Measurements from ENCODE around the gene MOB3B. TPM values are rescaled to one million over a fixed set of nuclear protein-coding genes. Genes with fewer than 3 reads are reported as not detected.

The MOB3B gene
- total RNA-seq, 2 experiments from 2014 or later, result 0.29 to 0.70 TPM

DNA sequence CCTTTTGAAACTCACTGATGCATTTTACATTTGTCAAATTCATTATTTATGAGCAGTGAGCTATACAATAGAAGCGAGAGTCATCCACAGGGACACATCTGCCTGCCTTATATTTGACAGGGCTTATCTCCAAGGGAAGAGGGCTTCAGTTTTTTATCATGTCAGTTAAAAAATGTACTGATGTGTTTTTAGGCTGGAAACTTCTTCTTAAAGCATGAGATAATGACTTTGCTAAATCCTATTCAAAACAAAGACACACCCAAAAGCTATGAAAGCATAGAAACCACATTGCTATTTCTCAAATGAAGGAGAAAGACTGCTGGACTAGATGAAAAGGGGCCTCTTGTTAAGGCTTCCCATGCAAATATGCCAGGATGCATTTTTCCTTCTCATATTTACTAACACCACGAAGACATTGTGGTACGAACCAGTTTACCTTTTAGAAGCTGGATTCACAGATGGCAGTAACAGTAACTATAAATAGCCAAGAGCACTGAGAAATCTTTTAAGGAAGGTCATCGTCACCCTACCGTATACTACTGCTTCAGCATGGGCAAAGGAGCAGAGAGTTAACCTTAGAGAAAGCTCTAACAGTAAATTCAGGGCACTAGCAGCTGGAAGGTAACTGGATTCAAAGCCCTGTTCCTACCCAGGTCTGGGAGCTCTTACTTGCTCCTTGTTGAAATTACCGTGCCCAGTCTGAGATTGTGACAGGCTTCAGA lies 91.8 kb downstream of the MOB3B start:
- ATAC-seq (no peak), DNase-seq (no peak)
- CTCF ChIA-PET, result interaction anchor here (0.8 kb wide), 1 partner anchor 122 kb away, joined by 3 read pairs; no protein-coding TSS in a partner anchor
- H3K27me3 Mint-ChIP-seq, result peaks cover 7% of the 10 kb centered on the region
- H3K4me1 Mint-ChIP-seq, result peaks cover 9% of the 10 kb centered on the region
- no peaks in the 10 kb centered on the region for H3K9me3 Mint-ChIP-seq (ENCODE audit: low read depth)
- peaks cover 1% of the 10 kb centered on the region for H3K36me3 Mint-ChIP-seq
- H3K27ac Mint-ChIP-seq, result no peak overlapping the region
- H3K4me3 Mint-ChIP-seq, result no peak overlapping the region

DNA sequence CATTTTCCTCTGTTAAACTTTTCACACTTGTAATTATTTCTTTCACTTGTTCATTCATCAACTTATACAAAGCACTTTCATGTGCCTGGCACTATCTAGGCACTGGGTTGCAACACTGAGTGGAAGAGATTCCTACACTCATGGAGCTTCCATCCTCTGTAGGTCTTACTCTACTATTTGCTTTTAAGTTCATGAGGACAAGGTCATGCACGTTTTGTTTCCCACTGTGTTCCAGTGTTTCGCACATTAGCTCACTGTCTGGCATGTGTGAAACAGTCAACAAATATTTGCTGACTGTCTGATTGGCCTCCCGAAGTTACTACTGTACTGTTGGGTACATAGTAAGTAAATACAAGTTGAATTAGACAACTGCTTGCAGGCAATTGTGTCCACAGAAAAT lies 93.4 kb downstream of the MOB3B start:
- H3K9me3 Mint-ChIP-seq (ENCODE audit: low read depth), result no peaks in the 10 kb centered on the region
- peaks cover 7% of the 10 kb centered on the region for H3K27me3 Mint-ChIP-seq
- no peak overlapping the region for H3K4me3 Mint-ChIP-seq
- peaks cover 10% of the 10 kb centered on the region for H3K4me1 Mint-ChIP-seq
- no peak for ATAC-seq
- H3K27ac Mint-ChIP-seq, result no peak overlapping the region
- H3K36me3 Mint-ChIP-seq, result peaks cover 3% of the 10 kb centered on the region
- CTCF ChIA-PET, result interaction anchor here (0.6 kb wide), 1 partner anchor 78 kb away, joined by 3 read pairs; no protein-coding TSS in a partner anchor
- no peak for DNase-seq

DNA sequence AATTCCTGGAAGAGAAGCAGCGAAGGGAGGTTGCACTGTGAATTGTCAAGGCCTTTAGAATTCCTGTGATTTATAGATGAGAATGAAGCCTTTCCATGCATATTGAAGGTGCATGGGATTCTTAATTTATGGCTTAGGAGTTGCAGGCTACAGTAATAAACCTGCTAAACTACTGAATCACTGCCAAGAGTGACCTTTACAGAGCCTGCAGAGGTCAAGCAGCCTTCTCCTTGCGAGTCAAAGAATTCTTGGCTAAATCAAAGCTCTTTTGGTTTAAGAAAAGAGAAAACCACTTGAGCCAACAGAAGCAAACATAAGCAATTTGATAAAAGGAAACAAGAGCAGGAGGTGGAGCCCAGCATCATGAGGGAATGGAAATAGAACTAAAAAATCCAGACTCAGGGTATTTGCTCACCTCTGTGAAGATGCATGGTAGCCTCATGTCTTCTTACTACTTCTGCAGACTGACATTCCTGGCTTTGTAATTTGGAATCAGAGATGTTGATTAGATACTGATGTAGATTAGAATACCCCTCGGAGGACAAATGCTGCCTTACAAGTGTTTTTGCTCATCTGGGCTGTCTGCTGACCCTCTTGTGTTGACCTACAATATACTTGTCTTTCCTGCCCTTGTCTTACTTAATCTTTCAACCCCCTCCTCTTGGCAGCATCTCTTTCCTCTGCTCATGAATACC lies 95.8 kb downstream of the MOB3B start:
- peaks cover 10% of the 10 kb centered on the region for H3K4me1 Mint-ChIP-seq
- H3K36me3 Mint-ChIP-seq, result peaks cover 3% of the 10 kb centered on the region
- peaks cover 7% of the 10 kb centered on the region for H3K27me3 Mint-ChIP-seq
- H3K27ac Mint-ChIP-seq, result no peak overlapping the region
- H3K4me3 Mint-ChIP-seq, result no peak overlapping the region
- no peaks in the 10 kb centered on the region for H3K9me3 Mint-ChIP-seq (ENCODE audit: low read depth)
- CTCF ChIA-PET, result no interaction called here
- ATAC-seq, result no peak
- DNase-seq, result no peak

DNA sequence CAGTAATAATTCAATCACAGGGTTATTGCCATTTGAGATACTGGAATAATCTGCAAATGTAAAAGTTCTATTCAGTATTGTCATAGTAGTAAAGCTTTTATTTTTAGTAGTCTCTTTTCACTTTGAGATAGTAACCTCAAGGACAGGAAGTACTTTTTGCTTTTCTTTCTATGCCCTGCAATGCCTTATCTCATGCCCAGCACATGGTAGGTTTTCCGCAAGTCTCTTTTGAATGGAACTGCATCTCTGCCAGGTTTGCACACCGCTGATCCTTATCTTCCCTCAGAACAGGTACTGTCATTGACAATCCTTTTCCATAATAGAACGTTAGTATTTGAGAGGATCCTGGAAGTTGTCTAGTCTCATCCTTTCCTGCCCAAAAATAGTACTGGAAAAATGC lies 97.3 kb downstream of the MOB3B start:
- no peaks in the 10 kb centered on the region for H3K9me3 Mint-ChIP-seq (ENCODE audit: low read depth)
- H3K36me3 Mint-ChIP-seq, result peaks cover 3% of the 10 kb centered on the region
- ATAC-seq (no peak), DNase-seq (no peak)
- H3K27ac Mint-ChIP-seq, result no peak overlapping the region
- peaks cover 10% of the 10 kb centered on the region for H3K4me1 Mint-ChIP-seq
- H3K27me3 Mint-ChIP-seq, result peaks cover 7% of the 10 kb centered on the region
- no peak overlapping the region for H3K4me3 Mint-ChIP-seq
- CTCF ChIA-PET, result no interaction called here

DNA sequence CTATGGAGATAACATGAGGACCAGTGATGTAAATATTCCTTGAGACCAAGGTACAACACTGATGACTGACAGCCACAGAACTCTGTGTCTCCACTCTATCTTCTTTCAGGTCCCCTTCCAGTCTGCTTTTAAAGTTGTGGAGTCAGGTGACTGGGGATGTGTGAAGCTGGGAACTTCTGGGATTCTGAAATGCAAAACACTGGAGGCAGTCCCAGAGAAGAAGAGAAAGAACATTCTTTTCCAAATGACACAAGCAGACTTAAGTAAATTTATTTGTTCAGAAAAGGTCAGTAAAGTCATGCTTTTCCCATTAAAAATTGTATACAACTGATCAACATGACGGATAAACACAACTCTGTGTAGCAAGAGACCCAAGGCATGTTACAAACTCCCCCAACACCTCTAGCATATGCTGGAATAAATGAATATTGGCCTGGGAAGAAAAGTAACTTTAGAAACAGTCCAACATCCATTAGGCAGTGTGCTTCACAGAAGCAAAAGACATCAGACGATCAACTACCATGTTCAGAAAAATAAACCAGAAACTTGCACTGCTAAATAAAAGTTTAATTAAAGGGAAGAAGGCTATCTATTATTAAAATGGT lies 98.0 kb downstream of the MOB3B start:
- Mint-ChIP-seq H3K27ac (no peak overlapping the region), H3K36me3 (peaks cover 3% of the 10 kb centered on the region), H3K27me3 (peaks cover 7% of the 10 kb centered on the region), H3K4me1 (peaks cover 10% of the 10 kb centered on the region), H3K9me3 (ENCODE audit: low read depth) (no peaks in the 10 kb centered on the region), H3K4me3 (no peak overlapping the region)
- CTCF ChIA-PET, result interaction anchor here (1.9 kb wide), 1 partner anchor 98 kb away, joined by 4 read pairs; the partner anchor contains the start of gene MOB3B
- DNase-seq, result no peak
- no peak for ATAC-seq

DNA sequence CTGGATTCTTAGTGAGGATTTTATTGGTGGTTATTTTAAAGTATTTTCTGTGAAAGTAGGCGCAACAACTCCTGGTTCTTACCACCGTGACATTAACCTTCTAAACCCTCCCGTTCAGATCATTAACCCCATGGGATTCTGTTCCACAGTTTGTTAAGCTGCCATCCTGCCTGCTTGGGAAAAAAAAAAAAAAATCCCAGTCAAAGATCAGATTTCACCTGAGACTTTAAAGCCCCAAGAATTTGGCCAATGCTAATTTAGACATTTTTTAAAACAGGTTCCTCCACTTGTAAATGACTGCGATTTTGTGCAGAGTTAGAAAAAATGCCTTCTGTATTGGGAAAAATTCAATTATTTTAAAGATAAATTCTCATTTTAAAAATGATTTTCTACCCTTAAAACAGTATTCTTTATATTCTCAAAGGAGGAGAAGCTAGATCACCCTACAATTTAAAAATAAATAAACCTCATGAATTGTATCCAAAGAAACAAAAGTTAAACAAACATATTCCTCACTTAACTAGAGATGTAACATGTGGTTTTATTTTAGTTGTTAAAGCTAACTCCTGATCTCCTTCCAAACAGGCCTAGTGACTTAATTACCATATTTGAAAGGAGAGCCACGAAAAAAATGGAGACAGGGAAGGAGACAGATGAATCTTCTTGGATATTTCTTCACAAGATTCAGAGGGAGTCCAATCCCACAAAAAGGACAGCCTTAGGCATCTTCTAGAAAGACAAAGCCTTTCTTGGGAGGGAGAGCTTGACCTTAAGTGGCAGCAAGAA lies 98.7 kb downstream of the MOB3B start:
- Mint-ChIP-seq H3K9me3 (ENCODE audit: low read depth) (no peaks in the 10 kb centered on the region), H3K4me1 (peaks cover 13% of the 10 kb centered on the region), H3K27me3 (peaks cover 7% of the 10 kb centered on the region), H3K27ac (no peak overlapping the region), H3K36me3 (peaks cover 3% of the 10 kb centered on the region), H3K4me3 (no peak overlapping the region)
- DNase-seq (no peak), ATAC-seq (no peak)
- CTCF ChIA-PET, result interaction anchor here (1.9 kb wide), 1 partner anchor 99 kb away, joined by 4 read pairs; the partner anchor contains the start of gene MOB3B

DNA sequence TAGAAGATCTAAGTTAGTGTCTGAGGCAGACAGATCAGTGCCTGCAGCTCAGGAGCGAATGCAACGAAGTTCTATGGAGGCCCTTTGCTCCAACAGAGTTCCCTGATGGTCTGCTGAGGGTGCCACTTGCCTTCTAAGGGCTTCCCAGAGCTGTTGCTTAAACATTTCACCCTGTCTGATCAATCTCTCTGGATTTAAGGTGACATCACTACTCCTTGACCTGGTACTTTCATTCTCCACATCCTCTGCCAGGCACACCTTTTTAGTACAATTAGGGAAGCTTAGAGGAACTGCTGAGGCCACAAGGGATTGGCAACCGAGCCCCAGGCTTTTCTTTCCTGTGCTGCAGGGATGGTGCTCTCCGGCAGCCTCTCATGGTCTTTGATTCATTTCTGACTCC lies 99.7 kb downstream of the MOB3B start:
- Mint-ChIP-seq H3K27ac (no peak overlapping the region), H3K9me3 (ENCODE audit: low read depth) (no peaks in the 10 kb centered on the region), H3K27me3 (peaks cover 7% of the 10 kb centered on the region), H3K4me3 (no peak overlapping the region), H3K4me1 (peaks cover 13% of the 10 kb centered on the region), H3K36me3 (peaks cover 2% of the 10 kb centered on the region)
- no peak for DNase-seq
- ATAC-seq, result no peak
- CTCF ChIA-PET, result no interaction called here

DNA sequence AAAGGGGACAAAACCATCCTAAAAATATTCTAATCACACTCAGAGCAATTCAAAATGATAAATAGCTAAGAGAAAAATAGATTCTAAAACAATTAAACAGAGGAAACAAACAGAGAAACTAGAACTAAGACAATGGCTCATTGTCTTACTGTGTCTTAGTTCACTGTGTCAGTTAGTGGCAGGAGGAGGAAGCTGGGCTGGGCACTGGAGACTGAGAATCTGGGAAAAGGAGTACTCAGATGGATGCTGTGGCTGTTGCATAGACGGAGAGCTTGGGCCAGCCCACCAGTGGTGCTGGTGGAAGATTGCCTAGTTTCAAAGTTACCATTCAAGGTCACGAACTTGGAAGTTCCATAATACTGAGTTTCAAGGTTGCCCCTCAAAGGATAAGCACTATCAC lies 100.2 kb downstream of the MOB3B start:
- DNase-seq (no peak), ATAC-seq (no peak)
- Mint-ChIP-seq H3K27ac (no peak overlapping the region), H3K36me3 (peaks cover 2% of the 10 kb centered on the region), H3K4me1 (peaks cover 13% of the 10 kb centered on the region), H3K27me3 (peaks cover 7% of the 10 kb centered on the region), H3K9me3 (ENCODE audit: low read depth) (no peaks in the 10 kb centered on the region), H3K4me3 (no peak overlapping the region)
- CTCF ChIA-PET, result no interaction called here

DNA sequence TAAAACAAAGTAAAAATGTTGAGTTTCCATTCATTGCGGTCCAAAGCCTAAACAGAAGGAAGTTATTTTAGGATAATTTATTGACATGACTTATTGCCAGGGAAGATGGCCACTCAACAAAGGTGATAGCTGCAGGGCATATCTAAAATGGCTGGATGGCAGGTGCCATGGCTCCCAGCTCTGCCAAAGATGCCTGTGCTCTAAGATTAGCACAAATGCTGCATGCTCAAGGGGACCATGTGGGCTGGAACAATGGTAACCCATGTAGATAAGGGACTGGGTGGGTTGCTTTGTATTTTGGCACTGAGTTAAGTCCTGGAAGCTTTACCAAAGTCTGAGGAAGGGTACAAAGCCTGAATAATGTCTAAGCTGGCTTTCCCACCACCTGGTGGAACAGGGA lies 101.1 kb downstream of the MOB3B start:
- no peaks in the 10 kb centered on the region for H3K9me3 Mint-ChIP-seq (ENCODE audit: low read depth)
- no peak overlapping the region for H3K4me3 Mint-ChIP-seq
- CTCF ChIA-PET, result interaction anchor here (0.6 kb wide), 1 partner anchor 139 kb away, joined by 4 read pairs; no protein-coding TSS in a partner anchor
- no peak for ATAC-seq
- DNase-seq, result no peak
- peaks cover 13% of the 10 kb centered on the region for H3K4me1 Mint-ChIP-seq
- H3K36me3 Mint-ChIP-seq, result peaks cover 2% of the 10 kb centered on the region
- H3K27ac Mint-ChIP-seq, result no peak overlapping the region
- H3K27me3 Mint-ChIP-seq, result peaks cover 4% of the 10 kb centered on the region

DNA sequence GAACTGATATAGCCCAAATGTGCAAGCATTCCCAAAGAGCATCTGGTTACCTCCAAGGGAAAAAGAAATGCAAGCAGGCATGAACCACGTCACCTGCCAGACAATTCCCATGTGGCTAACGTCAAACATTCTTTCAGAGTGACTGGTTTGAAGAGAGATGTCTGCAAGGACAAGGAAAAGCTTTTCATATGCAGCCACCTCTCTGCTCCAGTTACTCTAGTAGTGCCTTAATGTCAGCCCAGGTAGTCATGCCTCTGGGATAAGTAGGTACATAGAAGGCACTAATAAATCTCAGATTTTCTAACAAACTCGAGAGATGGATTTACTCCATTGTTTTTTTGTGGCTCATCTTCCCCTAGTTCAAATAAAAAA lies 102.4 kb downstream of the MOB3B start:
- ATAC-seq (no peak), DNase-seq (no peak)
- CTCF ChIA-PET, result no interaction called here
- no peaks in the 10 kb centered on the region for H3K9me3 Mint-ChIP-seq (ENCODE audit: low read depth)
- H3K4me3 Mint-ChIP-seq, result no peak overlapping the region
- H3K4me1 Mint-ChIP-seq, result peaks cover 8% of the 10 kb centered on the region
- no peaks in the 10 kb centered on the region for H3K36me3 Mint-ChIP-seq
- H3K27ac Mint-ChIP-seq, result no peak overlapping the region
- no peaks in the 10 kb centered on the region for H3K27me3 Mint-ChIP-seq

DNA sequence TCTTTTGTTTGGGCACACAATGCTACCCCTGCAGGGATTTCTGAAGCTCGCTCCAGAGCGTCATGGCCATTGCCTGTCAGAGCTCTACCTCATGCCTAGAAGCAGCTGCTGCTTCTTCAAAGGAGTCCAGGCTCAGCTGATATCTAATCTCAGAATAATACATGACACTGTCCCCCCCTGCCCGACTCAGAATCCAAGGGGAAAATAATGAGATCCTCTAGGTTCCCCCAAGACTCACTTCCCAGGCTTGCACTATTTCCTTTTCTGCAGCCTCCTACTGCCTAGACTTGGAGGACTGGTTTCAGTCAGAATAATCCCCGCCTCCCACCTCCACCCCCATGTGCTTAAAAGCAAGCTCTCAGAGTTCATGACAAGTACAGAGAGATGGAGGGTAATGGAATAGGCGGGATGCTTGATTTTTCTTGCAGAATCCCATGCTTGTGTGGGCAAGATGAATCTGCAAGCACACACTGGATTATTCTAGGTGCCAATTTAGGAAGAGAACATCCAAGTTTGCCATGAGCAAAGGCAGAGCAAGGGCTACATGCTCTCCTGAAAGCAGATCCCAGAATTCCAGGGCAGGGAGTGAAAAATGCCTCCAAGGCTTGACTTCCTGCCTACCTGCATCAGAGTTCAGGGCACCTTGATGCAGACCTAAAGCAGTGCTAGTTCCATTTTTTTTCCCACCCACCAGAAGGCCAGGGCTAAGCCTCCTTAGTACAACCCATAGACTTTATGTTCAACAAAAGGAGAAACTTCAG lies 102.9 kb downstream of the MOB3B start:
- no peak overlapping the region for H3K27ac Mint-ChIP-seq
- H3K36me3 Mint-ChIP-seq, result no peaks in the 10 kb centered on the region
- CTCF ChIA-PET, result no interaction called here
- DNase-seq (no peak), ATAC-seq (no peak)
- H3K4me3 Mint-ChIP-seq, result no peak overlapping the region
- H3K27me3 Mint-ChIP-seq, result no peaks in the 10 kb centered on the region
- peaks cover 4% of the 10 kb centered on the region for H3K4me1 Mint-ChIP-seq
- no peaks in the 10 kb centered on the region for H3K9me3 Mint-ChIP-seq (ENCODE audit: low read depth)

DNA sequence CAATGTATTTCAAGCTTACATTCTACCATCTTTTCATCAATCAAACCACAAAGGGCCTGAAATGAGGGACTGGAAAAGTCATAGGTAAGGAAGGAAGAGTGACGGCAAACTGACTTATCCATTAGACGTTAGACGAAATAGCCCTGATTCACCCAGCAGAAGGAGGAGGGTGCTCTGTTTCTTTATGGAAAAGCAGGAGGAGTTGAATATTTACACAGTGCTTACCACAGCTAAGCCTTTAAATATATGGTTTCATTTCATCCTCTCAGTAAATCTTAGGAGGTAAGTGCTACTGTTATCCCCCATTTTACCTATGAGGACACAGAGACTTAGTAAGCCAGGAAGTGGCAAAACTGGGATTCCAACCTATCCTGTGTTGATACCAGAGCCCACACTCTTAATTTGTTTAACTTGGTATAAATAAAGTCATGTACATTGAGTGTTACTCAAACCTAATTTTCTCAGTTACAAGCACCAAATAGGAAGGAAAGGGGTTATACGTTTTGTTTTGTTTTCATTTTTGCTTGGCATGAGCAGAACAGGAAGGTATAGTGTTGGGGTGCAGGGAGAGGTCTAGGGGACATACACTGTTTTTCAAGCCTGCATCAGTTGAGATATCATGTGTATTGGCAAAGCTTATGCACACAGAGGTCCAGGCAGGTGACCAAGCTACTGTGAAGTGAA lies 103.6 kb downstream of the MOB3B start:
- Mint-ChIP-seq H3K9me3 (ENCODE audit: low read depth) (no peaks in the 10 kb centered on the region), H3K36me3 (no peaks in the 10 kb centered on the region), H3K27ac (no peak overlapping the region), H3K4me1 (peaks cover 3% of the 10 kb centered on the region), H3K4me3 (no peak overlapping the region), H3K27me3 (no peaks in the 10 kb centered on the region)
- CTCF ChIA-PET, result no interaction called here
- DNase-seq (no peak), ATAC-seq (no peak)

All from activated CD8-positive, alpha-beta memory T cell treated with anti-CD3 and anti-CD28 coated beads, Interleukin-2, amount 10 ng/mL, durations not matched to agents 7 days and 5 days (primary cell).